SW 1271 (cell line): Measurements from ENCODE around the gene RFX2.
"Not testable (repeated sequence)": the region's sequence is repeated elsewhere in the genome, so short reads cannot be mapped to it uniquely, and the experiment has no call there.

ENCODE experiments used
- DNase-seq, 2 experiments: peaks; one replicate each; lab custom pipeline; 2025; lab: John Stamatoyannopoulos, UW

Gene RFX2

DNA sequence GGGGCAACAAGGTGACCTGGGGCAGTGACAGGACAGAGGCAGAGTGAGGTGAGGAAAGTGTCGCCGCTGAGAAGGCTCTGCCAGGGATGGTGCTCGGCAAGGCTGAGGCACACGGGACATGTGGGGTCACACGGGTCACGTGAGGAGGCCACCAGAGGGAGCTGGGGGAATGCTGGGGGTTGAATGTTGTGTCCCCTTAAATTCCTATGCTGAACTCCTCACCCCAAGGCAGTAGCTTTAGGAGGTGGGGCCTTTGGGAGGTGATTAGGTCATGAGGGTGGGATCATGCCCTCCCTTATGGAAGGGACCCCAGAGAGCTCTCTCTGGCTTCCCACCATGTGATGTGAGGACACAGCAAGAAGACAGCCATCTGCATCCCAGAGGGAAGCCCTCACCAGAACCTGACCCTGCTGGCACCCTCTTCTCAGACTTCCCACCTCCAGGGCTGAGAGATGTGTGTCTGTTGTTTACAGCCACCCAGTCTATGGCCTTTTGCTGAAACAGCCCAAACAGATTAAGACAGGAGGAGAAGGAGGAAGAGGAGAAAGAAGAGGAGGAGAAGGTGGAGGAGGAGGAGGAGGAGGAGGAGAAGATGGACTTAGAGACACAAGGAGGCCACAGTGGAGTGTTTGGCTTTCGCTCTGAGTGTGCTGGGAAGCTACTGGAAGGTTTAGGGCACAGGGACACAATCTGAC, 35.4 kb downstream of the RFX2 start:
- no peak for DNase-seq

DNA sequence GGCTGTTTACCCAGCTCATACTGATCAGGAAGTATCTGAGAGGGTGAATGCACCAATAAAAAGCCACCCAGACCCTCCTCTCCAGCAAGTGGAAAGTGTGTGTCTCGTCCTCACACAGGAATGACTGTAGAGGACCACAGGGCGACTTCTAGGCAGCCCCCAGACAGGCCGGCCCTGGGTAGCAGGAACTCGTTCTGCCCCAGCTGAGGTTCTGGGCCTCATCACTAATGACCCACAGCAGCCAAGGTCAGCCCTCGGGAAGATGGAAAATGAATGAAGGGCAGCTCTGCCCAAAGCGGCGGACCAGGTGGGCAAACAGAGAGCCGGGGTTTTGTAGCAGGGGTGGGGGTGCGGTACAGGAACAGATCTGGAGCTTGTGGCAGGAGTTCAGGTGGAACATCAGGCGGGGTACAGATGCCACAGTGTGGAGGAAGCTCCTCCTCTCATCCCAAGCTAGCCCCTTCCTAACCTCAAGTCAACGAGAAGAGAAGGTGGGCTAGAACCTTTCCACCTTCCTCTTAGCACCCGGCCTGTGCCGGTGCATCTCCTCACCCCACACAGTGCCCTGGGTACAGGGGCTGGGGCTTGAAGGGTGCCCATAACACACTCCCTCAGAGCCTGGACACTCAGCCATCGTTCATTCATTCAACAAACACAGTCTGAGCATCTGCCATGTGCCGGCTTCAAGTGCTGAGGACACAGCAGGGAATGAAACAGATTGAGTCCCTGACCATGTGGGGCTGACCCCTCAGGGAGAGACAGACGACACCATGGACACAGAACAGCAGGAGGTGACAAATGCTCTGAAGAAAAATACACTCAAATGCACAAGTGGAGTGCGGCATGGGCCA, 36.2 kb downstream of the RFX2 start:
- no peak for DNase-seq

DNA sequence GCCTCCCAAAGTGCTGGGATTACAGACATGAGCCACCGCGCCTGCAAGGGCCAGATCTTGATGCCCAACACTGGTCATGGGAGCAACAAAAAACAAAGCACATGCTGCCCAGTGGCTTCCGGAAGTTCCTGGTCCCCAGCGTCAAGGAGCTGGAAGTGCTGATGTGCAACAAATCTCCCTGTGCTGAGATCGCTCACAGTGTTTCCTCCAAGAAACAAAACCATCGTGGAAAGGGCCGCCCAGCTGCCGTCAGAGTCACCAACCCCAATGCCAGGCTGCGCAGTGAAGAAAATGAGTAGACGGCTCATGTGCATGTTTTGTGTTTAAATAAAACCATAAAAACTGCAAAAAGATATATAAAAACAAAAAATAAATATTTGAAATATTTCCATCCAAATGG, 37.1 kb downstream of the RFX2 start:
- DNase-seq: not testable (repeated sequence)

DNA sequence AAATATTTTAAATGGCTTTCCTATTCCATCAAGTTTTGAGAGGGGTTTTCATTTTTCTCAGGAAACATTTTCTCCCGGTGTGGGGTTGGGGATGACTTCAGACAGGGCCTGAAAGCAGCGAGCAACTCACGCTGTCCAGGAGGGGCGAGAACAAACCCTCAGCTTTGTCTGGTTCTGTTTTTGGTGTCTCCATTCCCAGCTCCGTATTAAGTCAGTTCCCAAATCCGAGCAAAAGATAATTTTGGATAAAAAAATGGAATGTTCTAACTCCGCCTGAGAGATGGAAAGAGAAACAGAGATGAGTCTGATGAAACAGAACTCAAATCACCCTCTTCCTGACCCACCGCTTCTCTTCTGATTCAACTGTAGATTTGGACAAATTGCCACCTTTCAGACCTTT, 38.4 kb downstream of the RFX2 start:
- no peak for DNase-seq

DNA sequence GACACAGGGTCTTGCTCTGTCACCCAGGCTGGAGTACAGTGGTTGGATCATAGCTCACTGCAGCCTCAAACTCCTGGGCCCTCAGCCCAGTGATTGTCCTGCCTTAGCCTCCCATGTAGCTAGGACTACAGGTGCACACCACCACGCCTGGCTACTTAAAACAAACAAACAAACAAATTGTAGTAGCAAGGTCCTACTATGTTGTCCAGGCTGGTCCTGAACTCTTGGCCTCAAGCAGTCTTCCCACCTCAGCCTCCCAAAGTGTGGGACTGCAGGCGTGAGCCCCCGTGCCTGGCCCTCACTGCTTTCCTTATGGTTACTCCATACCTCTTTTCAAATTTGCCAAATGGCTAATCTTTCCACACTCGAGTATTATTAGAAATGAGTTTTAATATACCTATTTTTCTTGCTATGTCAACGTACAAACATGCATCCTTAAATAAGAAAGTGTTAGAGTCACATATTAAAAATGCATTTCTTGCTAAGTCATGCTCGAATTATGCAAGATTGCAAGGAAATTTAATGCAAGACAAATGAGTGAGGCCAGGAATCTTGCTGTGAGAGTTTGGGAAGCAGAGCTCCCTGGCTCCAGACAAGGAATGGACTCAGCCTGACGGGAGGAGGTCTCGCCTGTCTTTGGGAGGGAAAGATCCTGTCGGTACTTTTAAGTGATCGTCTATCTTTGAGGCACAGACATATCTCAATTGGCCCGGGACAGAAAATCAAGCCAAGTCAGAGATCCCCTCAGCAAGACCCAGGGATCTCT, 39.4 kb downstream of the RFX2 start:
- no peak for DNase-seq

DNA sequence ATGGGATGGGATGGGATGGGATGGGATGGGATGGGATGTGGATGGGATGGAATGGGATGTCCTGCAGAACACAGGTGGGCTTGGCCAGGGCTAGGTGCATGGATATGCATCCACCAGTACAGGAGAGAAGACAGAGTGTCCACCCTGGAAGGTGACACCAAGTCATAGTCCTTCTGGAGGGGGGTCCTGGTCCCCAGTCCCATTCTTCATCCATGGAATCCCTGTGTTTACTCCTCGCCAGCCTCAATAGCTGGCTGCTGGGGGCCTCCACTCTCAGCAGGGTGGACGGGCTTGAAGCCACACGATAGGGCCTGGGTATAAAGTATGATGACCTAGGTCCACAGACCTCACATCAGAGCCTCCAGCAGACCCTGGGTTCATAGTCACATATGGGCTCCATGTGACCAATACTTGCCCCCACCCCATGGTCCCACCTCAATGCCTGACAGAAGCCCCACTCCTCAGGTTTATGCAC, 40.1 kb downstream of the RFX2 start:
- DNase-seq: no peak

DNA sequence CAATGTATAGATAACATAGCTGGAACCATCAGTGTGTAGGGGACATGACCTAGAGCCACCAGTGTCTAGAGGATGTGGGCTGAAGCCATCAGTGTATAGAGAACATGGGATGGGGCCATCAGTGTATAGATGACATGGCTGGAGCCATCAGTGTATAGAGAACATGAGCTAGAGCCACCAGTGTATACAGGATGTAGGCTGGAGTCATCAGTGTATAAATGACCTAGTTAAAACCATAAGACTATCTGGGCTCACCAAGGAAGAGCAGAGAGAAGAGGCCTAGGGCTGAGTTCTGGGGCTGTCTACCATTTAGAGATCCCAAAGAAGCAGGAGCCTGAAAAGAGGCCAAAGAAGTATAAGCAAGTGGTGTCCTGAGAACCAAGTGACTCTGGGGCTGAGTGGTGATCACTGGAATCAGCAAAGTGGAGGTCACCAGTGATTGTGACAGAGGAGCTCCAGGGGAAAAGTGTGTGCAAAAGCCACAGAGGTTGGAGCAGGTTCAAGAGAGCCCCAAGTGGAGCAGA, 41.0 kb downstream of the RFX2 start:
- DNase-seq: no peak

DNA sequence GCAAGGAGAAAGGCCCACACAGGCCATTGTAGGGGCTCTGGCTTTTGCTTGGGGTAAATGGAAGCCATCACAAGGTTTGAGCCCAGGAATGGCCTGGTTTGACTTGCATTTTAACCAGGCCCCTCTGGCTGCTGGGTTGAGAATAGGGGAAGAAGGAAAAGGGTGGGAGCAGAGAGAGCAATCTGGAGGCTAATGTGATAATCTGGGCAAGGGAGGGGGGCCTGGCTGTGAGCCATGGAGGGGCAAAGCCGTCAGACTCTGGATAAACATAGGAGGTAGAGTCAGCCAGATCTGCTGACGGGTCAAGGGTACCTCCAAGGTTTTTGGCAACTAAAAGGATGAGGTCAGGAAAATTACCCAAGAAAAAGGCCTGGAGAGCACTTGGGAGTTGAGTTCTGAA, 41.6 kb downstream of the RFX2 start:
- DNase-seq: no peak

DNA sequence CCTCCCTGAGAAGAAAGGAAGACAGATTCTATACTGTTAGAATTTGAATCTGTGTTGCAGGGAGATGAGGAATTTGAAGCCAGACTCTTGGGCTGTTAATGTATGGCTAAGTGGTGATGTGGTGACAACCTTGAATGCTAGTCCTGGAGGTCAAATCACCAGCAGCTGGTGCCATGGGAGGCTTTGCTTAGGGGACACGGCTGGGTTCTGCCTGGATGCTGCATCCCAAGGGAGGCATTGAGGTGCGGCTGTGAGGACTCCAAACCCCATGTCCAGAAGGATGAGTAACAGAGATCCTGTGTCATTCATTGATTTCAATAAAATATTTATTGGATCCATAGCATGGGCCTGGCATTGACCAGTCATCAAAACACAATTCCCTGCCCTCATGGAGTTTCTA, 42.3 kb downstream of the RFX2 start:
- DNase-seq: no peak

DNA sequence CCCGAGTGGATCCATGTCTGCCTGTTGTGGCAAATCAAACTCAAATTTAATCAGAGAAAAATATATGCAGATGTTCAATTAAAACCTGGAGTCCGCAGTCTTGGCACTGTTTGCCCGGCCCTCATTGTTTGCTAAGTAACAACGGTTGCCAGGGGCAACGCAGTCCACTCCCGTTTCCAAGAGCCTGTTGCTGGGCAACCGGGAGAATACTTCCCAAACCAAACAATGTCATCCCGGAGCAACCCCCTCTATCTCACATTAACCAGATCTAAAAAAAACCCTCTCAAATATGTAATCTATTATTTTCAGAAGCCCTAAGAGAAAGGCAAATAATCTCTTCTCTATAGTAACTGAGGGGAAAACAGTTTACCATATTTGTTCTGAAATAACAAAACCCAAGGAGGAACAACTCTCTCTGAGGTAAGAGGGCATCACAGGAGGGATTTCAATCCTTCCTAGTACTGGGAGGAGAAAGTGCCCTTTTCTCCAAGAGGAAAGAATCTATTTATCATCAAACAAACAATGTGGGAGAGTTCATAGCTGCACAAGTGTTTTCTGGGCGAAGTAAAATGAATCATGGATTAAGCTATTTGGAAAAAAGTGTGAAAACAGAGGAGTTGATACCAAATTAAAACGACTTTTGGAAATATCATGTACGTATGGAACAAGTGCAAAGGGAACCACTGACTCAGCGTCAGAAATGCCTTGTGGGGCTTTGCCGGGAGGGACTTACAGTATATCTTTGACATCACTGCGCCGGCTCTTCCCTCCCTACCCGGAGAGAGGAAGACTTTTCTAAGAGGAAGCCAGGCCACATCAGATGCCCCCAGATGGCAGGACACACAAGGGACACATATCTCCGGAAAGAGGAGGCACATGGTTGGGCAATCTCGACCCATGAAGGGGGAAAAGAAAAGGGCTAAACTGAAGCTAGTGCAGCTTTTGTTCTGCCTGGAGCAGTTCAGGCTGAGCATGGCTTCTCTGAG, 43.3 kb downstream of the RFX2 start:
- peak in 1 of 2 experiments; percentile 33 for DNase-seq

DNA sequence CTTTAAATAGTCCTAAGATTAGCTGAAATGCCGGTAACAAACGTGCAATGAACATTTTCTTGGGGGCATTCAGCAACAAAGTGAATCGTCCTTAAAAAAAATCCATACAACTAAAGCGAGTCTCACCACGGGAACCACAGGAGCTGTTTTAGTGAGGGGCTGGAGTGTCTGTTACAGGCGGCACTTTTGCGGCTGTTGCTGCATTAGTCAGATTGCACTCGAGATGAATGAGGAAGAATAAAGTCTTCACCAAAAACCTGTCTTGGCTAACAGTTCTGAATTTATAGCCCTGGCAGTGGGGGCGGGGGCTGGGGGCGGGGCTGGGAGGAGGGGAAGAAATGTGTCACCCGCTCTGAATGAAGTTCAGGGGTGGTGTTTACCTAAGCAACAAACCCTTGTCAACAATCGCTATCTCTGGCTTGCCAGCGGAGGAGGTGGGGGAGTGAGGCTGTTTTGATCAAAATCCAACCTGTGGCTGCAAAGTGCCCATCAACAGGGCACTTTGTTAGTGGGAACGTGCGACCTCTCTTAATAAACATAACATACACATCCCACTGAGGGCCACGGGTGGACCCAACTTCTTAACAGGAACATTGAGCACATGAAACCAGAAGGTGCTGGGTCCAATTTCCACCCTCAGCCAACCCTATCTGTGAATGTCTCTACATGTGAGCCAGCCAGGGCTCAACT, 44.5 kb downstream of the RFX2 start:
- no peak for DNase-seq

DNA sequence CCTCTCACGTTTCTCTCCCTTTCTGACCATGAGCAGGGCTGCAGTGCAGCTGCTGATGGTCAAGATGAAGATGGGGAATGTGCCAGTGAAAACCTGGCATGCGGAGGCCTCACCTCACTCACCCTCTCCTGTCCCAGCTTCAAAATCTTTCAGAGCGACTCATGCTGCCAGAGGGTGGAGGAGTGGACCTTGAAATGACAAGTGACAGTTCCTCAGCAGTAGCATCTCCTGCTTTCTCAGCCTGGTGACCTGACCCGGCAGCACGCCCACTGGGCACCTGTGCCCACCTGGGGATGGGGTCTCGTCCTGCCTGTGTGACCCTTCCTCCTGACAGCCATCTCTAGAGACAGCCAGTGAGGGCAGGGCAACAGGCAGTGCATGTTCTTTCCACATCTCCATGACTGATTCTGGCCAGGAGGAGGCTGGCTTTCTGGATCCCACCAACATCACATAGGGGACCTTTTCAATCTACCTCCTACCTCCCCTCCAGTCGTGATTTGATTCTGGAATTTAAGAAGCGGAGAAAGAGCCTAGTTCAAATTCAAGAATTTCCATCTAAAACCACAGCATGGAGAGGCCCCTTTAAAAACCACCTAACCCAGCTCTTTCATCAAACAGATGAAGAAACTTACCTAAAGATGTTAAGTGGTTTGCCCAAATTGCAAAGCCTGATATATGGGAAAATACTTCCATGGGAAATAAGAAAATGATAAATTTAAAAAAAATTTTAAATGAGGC, 45.8 kb downstream of the RFX2 start:
- no peak for DNase-seq

DNA sequence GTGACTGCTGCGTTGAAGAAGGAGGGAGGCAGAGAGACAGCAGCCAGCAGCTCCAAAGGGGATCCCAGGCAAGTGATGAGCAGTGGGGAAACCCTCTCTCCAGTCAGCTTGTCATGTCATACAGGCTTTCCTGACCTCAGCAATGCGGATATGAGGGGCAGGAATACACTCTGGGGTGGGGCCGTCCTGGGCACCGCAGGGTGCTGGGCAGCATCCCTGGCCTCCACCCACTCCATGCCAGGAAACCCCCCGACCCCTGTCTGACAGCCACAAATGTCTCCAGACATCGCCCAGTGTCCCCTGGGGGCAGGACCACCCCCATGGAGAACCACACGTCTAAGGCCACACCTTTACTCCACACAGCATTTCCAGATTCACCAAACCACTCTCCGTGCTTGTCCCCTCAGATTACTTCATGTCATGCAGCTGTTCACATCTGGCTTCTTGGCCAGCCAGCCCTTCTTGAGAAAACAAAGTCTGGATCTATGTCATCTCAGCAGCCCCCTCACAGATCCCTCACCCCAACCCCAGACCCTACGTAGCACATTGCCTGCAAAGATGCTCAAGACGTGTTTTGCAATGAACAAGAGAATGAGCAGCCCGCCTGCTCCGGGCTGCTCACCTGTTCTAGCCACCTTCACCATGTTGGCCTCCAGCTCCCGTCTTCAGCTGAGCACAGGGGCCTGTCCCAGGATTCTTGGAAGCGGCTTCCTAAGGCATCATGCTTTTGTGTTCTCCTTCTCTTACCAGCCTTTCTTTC, 46.5 kb downstream of the RFX2 start:
- no peak for DNase-seq

DNA sequence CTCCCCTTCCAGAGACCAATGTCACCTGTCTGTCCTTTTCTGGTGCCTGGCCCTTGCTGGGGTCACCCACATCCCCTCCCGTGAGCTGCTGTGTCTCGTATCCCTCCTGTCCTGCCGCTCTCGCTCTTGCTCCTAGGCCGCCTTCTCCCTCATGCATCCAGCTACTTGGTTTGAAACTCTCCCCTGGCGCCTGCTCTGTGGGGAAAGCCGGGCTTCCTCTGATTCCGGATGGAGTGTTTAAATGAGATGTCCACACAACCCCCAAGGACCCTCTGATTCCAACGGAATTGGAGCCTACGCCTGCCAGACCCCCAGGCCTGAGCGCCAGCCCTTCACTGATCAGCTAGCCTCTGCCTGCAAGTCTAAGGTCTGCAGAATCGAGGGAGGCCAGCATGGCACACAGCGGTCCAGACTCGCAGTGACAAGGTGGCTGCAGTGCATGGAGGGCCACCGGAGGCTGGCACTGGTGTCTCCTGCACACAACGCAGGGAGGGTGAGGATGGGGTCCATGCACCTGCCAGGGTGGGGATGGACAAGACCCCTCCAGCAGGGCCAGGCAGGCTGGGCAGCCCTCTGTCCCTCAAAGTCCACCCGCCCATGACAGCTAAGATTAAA, 47.2 kb downstream of the RFX2 start:
- DNase-seq: no peak

DNA sequence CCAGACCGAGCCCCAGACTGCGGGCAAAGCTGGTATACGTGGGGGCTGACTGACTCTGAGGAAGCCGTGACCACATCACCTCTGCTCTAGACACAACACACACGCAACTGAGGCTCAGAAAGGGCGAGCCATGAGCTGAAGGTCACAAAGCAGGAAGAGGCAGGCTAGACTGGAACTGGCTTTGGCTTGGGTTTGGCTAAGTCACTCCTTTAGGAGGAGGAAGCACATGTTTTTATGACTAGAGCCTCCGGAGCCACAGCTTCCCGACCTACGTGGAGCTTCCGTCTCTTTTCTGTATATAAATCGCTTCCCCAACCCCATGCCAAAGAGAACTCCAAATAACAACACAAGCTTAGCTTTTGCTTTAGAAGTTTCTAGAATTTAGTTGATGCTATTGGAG, 48.0 kb downstream of the RFX2 start:
- no peak for DNase-seq

DNA sequence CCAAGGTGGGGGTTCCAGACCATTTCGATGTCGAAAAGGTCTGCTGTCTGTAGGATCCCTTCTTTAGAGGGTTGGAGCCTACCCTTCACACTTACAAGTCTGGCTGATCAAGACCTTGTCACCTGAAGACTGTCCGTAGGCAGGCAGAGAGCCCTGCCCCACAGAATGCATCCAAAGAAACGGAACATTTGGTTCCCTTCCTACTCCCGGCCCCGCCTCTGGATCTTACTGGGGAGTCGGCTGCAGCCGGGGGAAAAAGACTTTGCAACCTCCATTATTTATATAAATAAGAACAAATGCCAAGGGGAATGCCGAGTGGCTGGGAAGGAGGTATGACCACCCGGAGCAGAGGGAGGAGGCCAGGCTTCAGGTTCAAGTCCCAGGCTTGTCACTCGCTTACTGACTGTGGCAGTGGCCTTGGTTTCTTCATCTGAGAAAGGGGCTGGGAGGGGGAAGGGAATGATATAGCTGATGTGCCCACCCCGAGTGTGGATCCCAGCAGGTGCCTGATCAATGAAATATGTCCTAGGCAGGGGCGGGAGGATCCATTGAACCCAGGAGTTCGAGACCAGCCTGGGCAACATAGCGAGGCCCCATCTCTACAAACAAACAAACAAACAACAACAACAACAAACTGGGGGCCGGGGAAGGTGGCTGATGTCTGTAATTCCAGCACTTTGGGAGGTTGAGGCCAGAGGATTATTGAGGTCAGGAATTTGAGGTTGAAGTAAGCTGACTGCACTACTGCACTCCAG, 48.7 kb downstream of the RFX2 start:
- no peak for DNase-seq

DNA sequence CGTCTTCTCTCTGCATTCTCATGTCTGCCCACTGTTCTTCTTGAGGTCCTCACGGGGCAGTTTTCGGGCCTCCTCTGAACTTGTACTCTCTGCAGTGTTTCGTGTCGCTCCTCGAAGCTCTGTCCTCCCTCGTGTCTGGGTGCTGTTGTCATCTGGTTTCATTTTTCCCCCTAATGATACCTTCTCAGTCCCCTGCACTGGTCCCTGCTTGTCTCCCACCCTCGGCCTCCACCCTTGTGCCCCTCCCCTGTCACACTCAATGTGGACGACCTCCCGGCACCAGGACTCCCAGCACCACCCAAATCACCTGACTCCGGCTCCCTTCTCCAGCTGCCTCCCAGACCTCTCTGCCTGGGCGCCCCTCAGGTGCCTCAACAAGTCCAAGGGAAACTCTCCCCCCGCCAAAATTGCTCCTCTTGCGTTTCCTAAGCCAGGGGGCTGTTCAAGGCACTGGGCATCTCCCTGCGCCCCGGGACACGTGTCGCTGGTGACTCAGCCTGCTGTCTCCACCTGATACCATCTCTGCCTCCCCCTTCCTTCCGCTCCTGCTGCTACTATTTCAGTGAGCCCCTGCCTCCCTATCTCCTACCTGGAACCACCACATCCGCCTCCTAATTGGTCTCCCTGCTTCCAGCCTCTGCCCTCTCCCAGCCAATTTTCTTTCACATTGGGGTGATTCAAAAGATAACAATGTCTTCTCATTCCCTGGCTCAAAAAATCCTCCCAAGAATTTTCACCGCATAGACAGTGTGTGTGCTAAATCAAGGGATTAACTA, 49.5 kb downstream of the RFX2 start:
- DNase-seq: no peak
